Measurements from ENCODE around the gene ADAM23. TPM values are rescaled to one million over a fixed set of nuclear protein-coding genes. Genes with fewer than 3 reads are reported as not detected.

ADAM23 gene
- total RNA-seq, 1 experiment from 2014 or later: 24.6 TPM

DNA sequence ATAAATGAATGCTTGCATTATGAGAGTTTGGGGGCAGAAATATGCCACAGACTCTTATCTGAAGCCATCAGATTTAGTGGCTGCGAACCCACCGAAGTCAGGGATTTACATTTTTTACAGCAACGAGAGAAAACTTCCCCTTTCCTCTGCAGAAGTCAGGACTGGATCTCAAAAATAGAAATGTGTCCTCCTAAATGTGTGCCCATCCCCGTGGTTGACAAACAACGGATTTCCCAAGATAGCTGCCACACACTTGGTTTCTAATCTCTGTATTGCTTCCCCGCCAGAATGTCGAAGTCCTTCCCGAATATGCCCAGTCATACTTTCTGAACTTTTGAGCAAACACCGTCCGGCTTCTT lies 879 bp upstream of the ADAM23 start:
- ChIA-PET CTCF (no interaction called here), POLR2A (no interaction called here)
- no peak for DNase-seq (ENCODE audit: low spot score)
- no peaks in the 10 kb centered on the region for H3K9me3 Mint-ChIP-seq
- peak overlapping the region; percentile 76 for H3K4me3 Mint-ChIP-seq
- TF ChIP-seq, protein P1, sequence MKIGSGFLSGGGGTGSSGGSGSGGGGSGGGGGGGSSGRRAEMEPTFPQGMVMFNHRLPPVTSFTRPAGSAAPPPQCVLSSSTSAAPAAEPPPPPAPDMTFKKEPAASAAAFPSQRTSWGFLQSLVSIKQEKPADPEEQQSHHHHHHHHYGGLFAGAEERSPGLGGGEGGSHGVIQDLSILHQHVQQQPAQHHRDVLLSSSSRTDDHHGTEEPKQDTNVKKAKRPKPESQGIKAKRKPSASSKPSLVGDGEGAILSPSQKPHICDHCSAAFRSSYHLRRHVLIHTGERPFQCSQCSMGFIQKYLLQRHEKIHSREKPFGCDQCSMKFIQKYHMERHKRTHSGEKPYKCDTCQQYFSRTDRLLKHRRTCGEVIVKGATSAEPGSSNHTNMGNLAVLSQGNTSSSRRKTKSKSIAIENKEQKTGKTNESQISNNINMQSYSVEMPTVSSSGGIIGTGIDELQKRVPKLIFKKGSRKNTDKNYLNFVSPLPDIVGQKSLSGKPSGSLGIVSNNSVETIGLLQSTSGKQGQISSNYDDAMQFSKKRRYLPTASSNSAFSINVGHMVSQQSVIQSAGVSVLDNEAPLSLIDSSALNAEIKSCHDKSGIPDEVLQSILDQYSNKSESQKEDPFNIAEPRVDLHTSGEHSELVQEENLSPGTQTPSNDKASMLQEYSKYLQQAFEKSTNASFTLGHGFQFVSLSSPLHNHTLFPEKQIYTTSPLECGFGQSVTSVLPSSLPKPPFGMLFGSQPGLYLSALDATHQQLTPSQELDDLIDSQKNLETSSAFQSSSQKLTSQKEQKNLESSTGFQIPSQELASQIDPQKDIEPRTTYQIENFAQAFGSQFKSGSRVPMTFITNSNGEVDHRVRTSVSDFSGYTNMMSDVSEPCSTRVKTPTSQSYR (CRISPR knock-in tag; IDR thresholded peaks at IDR 0.05): no peak
- TF ChIP-seq, protein P2, sequence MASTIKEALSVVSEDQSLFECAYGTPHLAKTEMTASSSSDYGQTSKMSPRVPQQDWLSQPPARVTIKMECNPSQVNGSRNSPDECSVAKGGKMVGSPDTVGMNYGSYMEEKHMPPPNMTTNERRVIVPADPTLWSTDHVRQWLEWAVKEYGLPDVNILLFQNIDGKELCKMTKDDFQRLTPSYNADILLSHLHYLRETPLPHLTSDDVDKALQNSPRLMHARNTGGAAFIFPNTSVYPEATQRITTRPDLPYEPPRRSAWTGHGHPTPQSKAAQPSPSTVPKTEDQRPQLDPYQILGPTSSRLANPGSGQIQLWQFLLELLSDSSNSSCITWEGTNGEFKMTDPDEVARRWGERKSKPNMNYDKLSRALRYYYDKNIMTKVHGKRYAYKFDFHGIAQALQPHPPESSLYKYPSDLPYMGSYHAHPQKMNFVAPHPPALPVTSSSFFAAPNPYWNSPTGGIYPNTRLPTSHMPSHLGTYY (CRISPR knock-in tag; IDR thresholded peaks at IDR 0.05): no peak
- TF ChIP-seq MYBL2 (CRISPR knock-in tag; IDR thresholded peaks at IDR 0.05): no peak
- TF ChIP-seq RORB (CRISPR knock-in tag; IDR thresholded peaks at IDR 0.05): no peak
- H3K4me1 Mint-ChIP-seq: peaks cover 52% of the 10 kb centered on the region
- ATAC-seq: no peak
- no peak overlapping the region for H3K27ac Mint-ChIP-seq
- H3K36me3 Mint-ChIP-seq: no peaks in the 10 kb centered on the region
- H3K27me3 Mint-ChIP-seq (ENCODE audit: low read depth): peaks cover 47% of the 10 kb centered on the region

DNA sequence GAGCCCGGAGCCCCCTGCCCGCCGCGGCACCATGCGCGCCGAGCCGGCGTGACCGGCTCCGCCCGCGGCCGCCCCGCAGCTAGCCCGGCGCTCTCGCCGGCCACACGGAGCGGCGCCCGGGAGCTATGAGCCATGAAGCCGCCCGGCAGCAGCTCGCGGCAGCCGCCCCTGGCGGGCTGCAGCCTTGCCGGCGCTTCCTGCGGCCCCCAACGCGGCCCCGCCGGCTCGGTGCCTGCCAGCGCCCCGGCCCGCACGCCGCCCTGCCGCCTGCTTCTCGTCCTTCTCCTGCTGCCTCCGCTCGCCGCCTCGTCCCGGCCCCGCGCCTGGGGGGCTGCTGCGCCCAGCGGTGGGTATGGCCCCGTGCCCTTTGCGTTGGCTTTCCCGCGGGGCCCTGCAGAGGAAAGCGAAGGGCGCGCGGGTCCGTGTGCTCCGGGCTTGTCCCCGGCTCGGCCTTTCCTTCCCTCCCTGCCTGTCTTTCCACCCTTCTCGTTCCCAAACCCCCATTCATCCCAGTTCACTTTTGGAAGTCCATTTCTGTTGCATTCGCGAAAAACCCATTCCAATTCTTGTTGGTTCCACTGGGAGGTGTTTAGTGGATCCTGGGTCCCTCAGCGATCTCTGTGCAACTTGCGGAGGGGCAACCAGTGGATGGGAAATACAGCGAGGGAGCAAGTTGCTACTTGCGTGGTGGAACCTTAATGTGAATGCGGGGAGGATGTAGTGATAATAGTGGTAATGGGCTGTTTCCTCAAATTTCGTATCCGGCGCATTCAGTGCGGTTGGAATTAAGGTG lies 599 bp downstream of the ADAM23 start:
- ATAC-seq (peak; percentile 55), DNase-seq (ENCODE audit: low spot score) (peak; percentile 49)
- peak overlapping the region; percentile 96 for H3K4me3 Mint-ChIP-seq
- POLR2A ChIA-PET: no interaction called here
- TF ChIP-seq KAT7 (CRISPR knock-in tag; IDR thresholded peaks at IDR 0.05; ENCODE audit: borderline replicate concordance): 0 out of 2 replicates have a peak, but pooled peaks have one; percentile 57
- TF ChIP-seq ZNF416 (CRISPR knock-in tag; IDR thresholded peaks at IDR 0.05): no peak
- TF ChIP-seq NFATC4 (CRISPR knock-in tag; IDR thresholded peaks at IDR 0.05): no peak
- TF ChIP-seq, protein P3, sequence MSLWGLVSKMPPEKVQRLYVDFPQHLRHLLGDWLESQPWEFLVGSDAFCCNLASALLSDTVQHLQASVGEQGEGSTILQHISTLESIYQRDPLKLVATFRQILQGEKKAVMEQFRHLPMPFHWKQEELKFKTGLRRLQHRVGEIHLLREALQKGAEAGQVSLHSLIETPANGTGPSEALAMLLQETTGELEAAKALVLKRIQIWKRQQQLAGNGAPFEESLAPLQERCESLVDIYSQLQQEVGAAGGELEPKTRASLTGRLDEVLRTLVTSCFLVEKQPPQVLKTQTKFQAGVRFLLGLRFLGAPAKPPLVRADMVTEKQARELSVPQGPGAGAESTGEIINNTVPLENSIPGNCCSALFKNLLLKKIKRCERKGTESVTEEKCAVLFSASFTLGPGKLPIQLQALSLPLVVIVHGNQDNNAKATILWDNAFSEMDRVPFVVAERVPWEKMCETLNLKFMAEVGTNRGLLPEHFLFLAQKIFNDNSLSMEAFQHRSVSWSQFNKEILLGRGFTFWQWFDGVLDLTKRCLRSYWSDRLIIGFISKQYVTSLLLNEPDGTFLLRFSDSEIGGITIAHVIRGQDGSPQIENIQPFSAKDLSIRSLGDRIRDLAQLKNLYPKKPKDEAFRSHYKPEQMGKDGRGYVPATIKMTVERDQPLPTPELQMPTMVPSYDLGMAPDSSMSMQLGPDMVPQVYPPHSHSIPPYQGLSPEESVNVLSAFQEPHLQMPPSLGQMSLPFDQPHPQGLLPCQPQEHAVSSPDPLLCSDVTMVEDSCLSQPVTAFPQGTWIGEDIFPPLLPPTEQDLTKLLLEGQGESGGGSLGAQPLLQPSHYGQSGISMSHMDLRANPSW (CRISPR knock-in tag; conservative IDR thresholded peaks at IDR 0.05; ENCODE audit: low read depth): no peak
- TF ChIP-seq, protein P4, sequence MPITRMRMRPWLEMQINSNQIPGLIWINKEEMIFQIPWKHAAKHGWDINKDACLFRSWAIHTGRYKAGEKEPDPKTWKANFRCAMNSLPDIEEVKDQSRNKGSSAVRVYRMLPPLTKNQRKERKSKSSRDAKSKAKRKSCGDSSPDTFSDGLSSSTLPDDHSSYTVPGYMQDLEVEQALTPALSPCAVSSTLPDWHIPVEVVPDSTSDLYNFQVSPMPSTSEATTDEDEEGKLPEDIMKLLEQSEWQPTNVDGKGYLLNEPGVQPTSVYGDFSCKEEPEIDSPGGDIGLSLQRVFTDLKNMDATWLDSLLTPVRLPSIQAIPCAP (CRISPR knock-in tag; IDR thresholded peaks at IDR 0.05): no peak
- TF ChIP-seq NR2C2 (CRISPR knock-in tag; IDR thresholded peaks at IDR 0.05): no peak
- TF ChIP-seq, protein P5, sequence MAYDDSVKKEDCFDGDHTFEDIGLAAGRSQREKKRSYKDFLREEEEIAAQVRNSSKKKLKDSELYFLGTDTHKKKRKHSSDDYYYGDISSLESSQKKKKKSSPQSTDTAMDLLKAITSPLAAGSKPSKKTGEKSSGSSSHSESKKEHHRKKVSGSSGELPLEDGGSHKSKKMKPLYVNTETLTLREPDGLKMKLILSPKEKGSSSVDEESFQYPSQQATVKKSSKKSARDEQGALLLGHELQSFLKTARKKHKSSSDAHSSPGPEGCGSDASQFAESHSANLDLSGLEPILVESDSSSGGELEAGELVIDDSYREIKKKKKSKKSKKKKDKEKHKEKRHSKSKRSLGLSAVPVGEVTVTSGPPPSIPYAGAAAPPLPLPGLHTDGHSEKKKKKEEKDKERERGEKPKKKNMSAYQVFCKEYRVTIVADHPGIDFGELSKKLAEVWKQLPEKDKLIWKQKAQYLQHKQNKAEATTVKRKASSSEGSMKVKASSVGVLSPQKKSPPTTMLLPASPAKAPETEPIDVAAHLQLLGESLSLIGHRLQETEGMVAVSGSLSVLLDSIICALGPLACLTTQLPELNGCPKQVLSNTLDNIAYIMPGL (CRISPR knock-in tag; IDR thresholded peaks at IDR 0.05): peak; percentile 53; the same call in 1 of the 2 replicates
- H3K27me3 Mint-ChIP-seq (ENCODE audit: low read depth): peaks cover 47% of the 10 kb centered on the region
- H3K27ac Mint-ChIP-seq: no peak overlapping the region
- CTCF ChIA-PET: interaction anchor here (1.0 kb wide), 1 partner anchor 77 kb away, joined by 5 read pairs; no protein-coding TSS in a partner anchor
- H3K4me1 Mint-ChIP-seq: peaks cover 53% of the 10 kb centered on the region
- H3K9me3 Mint-ChIP-seq: no peaks in the 10 kb centered on the region
- H3K36me3 Mint-ChIP-seq: 0 out of 2 replicates have a peak, but pooled peaks cover 2% of the 10 kb centered on the region

DNA sequence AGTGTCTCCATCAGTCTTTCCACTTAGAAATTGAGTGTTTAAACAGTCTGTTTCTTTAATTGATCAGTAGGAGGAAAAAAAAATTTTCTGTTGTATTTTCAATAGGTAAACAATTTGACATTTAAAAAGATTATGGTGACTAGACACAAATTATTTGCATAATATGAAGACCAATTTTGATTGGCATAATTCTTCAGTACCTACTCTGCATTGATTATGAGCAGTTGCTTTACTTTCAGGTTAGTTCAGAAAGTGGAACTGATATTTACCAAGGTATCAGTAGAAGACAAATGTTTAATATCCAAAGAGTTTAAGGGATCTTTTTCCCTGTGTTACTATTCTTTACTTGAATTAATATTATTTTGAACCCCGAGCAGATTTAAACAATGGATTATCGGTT lies 2.6 kb downstream of the ADAM23 start:
- H3K9me3 Mint-ChIP-seq: no peaks in the 10 kb centered on the region
- no peak overlapping the region for H3K4me3 Mint-ChIP-seq
- CTCF ChIA-PET: no interaction called here
- peaks cover 6% of the 10 kb centered on the region; the same call in 1 of the 2 replicates for H3K36me3 Mint-ChIP-seq
- POLR2A ChIA-PET: no interaction called here
- H3K4me1 Mint-ChIP-seq: peaks cover 53% of the 10 kb centered on the region
- no peak overlapping the region for H3K27ac Mint-ChIP-seq
- peaks cover 37% of the 10 kb centered on the region for H3K27me3 Mint-ChIP-seq (ENCODE audit: low read depth)
- TF ChIP-seq, protein P6, sequence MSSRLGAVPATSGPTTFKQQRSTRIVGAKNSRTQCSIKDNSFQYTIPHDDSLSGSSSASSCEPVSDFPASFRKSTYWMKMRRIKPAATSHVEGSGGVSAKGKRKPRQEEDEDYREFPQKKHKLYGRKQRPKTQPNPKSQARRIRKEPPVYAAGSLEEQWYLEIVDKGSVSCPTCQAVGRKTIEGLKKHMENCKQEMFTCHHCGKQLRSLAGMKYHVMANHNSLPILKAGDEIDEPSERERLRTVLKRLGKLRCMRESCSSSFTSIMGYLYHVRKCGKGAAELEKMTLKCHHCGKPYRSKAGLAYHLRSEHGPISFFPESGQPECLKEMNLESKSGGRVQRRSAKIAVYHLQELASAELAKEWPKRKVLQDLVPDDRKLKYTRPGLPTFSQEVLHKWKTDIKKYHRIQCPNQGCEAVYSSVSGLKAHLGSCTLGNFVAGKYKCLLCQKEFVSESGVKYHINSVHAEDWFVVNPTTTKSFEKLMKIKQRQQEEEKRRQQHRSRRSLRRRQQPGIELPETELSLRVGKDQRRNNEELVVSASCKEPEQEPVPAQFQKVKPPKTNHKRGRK (CRISPR knock-in tag; IDR thresholded peaks at IDR 0.05; ENCODE audit: borderline replicate concordance): no peak
- TF ChIP-seq ZNF232 (CRISPR knock-in tag; IDR thresholded peaks at IDR 0.05): no peak
- ATAC-seq (no peak), DNase-seq (ENCODE audit: low spot score) (no peak)

Data from WTC11 (cell line).